Neural progenitor cell (in vitro differentiated cells): Measurements from ENCODE around the gene UGT1A10.
"Not testable (repeated sequence)": the region's sequence is repeated elsewhere in the genome, so short reads cannot be mapped to it uniquely, and the experiment has no call there.

Experiments
- EZH2 ChIP-seq: fragments of 200-600 bp; sonication (generic); IDR thresholded peaks from 2 replicates; pipeline ENCODE4 v1.6.1; 2017; ENCODE audit warnings: antibody characterized with exemption, mild to moderate bottlenecking, moderate library complexity
- TF ChIP-seq, protein P1 (sequence below): fragments of 200-600 bp; sonication (generic); IDR thresholded peaks from 2 replicates; pipeline ENCODE4 v1.5.1; 2017; ENCODE audit warnings: antibody characterized with exemption, mild to moderate bottlenecking

DNA sequence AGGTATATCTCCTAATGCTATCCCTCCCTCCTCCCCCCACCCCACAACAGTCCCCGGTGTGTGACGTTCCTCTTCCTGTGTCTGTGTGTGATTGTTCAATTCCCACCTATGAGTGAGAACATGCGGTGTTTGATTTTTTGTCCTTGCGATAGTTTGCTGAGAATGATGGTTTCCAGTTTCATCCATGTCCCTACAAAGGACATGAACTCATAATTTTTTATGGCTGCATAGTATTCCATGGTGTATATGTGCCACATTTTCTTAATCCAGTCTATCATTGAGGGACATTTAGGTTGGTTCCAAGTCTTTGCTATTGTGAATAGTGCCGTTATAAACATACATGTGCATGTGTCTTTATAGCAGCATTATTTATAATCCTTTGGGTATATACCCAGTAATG is 64.6 kb downstream of the UGT1A10 start:
- TF ChIP-seq, protein P1, sequence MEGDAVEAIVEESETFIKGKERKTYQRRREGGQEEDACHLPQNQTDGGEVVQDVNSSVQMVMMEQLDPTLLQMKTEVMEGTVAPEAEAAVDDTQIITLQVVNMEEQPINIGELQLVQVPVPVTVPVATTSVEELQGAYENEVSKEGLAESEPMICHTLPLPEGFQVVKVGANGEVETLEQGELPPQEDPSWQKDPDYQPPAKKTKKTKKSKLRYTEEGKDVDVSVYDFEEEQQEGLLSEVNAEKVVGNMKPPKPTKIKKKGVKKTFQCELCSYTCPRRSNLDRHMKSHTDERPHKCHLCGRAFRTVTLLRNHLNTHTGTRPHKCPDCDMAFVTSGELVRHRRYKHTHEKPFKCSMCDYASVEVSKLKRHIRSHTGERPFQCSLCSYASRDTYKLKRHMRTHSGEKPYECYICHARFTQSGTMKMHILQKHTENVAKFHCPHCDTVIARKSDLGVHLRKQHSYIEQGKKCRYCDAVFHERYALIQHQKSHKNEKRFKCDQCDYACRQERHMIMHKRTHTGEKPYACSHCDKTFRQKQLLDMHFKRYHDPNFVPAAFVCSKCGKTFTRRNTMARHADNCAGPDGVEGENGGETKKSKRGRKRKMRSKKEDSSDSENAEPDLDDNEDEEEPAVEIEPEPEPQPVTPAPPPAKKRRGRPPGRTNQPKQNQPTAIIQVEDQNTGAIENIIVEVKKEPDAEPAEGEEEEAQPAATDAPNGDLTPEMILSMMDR, result not testable (repeated sequence)
- TF ChIP-seq EZH2, result not testable (repeated sequence)
